Fibroblast of peridontal ligament (primary cell): Measurements from ENCODE around the gene CCDC97.

Experiments
- DNase-seq: peaks from one replicate; pipeline ENCODE4 v3.0.0-alpha.2; 2010; ENCODE audit errors: extremely low read depth

CCDC97 gene

GRCh38 chr19:41298348-41298964 lies 11.5 kb upstream of the CCDC97 start:
- peak; percentile 92 for DNase-seq

GRCh38 chr19:41299046-41299754 lies 10.8 kb upstream of the CCDC97 start:
- DNase-seq = peak; percentile 12

DNA sequence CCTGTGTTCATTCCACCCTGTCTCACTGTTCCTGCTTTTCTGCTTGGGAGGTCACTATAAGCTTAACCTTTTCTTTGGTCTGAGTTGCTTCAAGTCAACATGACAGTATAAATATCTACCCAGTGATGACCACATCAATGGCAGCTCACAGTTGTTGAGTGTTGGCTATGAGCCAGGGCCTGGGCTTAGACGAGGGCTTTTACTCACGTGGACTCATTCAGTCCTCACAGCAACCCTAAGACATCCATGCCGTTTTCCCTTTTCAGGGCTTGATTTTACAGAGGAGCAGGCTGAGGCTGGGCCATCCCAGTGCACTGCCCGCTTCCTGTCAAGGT lies 10.2 kb upstream of the CCDC97 start:
- DNase-seq = peak; percentile 84

GRCh38 chr19:41300555-41300954 lies 9.4 kb upstream of the CCDC97 start:
- no peak for DNase-seq

DNA sequence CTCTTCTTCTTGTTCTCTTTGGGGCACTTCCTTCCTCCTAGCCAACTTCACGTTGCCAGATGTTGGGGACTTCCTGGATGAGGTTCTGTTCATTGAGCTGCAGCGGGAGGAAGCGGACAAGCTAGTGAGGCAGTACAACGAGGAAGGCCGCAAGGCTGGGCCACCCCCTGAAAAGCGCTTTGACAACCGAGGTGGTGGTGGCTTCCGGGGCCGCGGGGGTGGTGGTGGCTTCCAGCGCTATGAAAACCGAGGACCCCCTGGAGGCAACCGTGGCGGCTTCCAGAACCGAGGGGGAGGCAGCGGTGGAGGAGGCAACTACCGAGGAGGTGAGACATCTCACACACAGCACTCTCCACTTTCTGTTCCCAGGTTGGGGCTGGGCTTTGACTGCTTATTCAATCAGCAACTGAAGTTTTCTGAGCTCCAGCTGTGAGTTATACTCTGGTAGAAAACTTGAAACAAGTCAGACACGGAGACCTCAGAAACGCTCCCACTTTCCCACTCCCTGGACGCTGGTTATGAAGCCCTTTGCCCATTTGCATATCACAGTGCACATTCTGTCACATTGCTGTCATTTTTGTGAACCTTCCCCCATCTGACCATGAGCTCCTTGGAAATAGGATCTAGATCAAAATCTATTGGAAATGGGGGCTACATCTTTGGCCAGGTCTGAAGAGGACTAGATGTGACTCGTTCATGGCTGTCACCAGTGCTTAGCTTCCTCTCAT lies 7.2 kb upstream of the CCDC97 start:
- no peak for DNase-seq

- DNase-seq = no peak
Measured at GRCh38 chr19:41303954-41304353, 6.0 kb upstream of the CCDC97 start.

DNA sequence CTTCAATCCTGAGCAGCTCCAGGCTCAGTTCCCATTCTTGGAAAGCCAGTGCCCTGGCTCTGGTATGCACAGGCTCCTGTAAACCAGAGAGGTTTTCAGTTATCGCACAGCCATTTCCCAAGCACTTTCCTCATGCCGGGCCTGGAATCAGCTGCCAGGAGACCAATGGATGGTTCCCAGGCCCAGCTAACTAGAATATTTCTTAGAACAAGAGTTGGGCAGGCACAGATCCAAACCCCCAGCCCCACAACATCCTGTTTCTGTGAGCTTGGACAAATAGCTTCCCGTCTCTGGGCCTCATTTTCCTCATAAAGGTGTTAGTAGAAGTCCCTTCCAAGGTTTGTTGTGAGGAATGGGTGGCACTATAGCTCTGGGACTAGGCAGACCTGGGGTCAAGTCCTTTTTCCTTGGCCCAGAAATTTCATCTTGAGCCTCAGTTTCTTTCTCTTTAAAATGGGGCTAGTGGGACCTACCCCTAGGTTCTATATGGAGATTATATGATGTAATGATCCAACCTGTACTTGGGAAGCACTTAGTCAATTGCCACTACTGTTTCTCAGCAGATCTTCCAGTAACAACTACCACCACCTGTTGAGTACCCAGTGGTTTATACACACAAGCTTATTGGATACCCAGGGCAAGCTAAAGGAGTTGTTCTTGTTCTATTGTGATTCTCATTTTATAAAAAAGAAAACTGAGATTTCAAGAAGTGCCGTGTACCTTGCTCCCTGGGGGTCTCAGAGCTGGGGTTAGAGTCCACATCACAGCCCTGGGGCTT lies 5.1 kb upstream of the CCDC97 start:
- DNase-seq = no peak

- DNase-seq = no peak
Measured at GRCh38 chr19:41305927-41306793, 3.8 kb upstream of the CCDC97 start.

DNA sequence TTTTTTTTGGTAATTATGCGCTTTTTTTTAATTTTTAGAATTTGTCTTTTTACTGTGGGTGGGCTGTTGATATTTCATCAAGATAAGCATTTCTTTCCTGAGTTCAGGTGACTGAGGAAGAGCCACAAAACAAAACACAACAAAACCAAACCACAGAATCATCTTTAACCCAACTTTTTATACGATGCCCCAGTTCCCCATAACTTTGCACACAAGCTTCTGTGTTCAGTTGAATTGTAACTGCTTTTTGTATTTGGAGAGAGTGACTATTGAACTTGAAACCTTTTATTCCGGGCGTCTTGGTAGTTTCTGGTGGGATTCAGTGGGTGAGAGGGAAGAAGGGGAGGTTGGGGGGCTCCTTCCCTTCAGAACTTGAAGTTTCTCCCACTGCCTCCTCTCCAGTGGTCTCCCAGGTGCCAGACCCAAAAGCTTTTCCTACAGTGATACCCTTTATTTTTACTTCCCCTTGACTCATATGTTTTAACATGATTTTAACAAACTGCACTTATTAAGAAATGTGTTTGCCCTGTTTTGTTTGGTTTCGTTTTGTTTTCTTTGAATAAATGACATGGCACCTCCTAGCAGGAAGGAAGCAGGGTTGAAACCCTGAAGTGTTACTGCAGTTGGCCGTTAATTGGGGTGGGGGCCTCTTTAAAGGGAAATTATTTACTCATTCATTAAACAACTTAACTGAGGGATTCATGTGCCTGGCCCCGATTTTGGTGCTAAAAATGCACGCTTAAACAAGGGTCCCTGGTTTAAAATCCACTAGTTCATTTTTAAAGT lies 2.7 kb upstream of the CCDC97 start:
- DNase-seq = no peak

DNA sequence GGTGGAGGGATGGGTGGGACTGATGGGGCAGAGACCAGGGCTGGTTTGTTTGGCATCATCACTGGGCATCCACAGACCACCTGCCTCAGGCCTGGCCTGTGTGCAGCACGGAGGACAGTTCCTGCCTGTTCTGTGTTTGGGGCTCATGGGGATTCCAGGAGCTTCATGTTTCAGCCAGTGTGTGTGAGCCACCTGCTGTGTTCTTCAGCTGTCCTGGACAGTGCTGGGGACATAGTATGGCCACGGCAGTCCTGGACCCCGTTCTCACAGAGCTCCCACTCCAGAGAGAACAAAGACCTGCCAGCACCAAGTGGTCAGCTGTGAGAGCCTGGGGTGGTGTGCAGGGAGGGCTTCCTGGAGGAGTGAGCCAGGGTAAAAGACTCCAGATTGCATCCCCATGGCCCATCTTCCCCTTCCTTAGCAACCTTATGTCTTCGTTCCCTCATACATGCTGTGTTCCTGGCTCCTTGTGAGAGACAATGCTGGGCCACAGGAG lies 2.0 kb upstream of the CCDC97 start:
- DNase-seq = no peak

DNA sequence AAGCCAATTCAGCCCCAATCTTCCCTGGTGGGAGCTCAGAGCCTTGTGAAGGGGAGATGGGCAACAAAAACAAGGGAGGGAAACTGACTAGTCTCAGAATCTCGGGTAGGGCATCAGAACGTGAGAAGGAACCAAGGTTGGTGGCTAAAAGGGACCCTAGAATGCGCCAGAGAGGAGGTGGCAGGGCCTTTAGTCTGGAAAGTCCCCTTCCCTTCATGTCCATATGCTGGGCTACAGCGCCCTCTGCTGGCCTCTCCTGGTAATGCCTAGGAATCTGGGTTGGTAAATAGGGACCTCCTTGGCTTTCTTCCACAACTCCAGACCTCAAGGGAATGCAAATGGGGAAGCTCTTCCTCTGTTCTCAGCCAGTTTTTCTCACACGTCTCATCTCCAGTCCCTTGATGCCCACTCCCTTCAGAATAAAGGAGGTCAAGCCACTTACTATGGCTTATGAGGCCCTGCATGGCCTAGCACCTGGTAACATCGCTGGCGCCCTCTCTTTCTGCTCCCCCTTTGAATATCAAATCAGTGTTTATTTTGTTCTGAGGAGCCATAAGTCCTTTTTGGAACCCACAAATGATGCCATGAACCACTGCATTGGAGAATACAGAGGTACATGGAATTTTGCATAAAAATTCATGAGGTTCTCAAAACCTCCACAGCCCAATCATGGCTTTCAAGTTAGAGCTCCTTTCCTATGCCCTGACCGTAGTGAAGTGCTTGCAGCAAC lies 1.4 kb upstream of the CCDC97 start:
- peak; percentile 92 for DNase-seq

- peak; percentile 47 for DNase-seq
Measured at GRCh38 chr19:41309180-41310032, 566 bp upstream of the CCDC97 start.

DNA sequence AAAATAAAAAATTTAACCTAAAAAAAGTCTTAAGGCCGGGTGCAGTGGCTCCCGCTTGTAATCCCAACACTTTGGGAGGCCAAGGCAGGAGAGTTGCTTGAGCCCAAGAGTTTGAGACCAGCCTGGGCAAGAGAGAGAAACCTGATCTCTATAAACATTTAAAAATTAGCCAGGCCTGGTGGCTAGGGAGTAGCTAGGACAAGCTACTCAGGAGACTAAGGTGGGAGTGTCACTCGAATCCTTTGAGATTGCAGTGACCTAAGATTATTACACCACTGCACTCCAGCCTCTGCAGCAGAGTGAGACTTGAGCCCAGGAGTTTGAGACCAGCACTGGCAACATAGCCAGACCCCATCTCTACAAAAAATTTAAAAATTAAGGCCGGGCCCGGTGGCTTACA lies 1.1 kb downstream of the CCDC97 start:
- peak; percentile 17 for DNase-seq

GRCh38 chr19:41311613-41312012 lies 1.6 kb downstream of the CCDC97 start:
- no peak for DNase-seq

DNA sequence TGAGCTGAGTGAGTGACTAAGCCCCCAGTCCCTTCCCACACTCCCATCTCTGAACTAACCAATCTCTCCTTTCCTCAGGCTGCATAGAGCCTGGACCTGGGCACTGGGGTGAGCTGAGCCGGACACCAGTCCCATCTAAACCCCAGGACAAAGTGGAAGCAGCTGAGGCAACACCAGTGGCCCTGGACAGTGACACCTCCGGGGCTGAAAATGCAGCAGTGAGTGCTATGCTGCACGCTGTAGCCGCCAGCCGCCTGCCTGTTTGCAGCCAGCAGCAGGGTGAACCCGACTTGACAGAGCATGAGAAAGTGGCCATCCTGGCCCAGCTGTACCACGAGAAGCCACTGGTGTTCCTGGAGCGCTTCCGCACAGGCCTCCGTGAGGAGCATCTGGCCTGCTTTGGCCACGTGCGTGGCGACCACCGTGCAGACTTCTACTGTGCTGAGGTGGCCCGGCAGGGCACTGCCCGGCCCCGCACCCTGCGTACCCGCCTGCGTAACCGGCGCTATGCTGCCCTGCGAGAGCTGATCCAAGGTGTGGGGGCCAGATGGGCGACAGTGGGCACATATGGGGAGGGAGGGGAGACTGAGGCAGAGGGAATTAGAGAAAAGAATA lies 6.4 kb downstream of the CCDC97 start:
- DNase-seq = no peak

DNA sequence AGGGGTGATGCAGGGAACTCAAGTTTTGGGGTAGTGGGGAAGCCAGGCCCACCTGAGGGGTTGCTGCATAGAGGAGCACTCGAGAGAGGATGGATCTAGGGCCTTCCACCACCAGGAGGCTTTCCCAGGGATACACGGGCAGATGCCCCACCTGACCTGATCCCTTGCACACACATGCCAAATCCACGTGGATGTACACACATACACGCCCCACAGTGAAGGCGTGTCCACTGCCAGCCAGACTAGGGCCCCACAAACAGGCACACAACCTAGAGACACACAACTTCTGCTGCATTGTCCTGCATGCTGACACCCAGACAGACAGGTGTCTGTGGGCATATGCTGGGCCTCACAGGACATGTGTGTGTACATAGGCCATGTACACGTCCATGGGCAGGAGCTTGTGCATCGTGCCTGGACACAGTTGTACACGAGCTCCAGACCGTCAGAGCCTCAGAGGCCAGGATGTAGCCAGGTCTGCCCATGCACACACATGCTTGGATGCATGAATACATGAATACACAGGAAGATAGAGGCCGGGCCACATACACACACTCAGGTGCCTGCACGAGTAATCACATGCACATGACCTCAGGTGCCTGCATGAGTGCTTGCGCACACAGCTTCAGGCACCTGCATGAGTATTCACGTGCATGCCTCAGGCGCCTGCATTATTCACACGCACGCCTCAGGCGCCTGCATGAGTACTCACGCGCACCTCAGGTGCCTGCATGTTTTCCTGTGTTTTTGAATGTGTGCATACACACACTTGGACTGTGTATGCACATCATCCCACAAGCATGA lies 8.9 kb downstream of the CCDC97 start:
- no peak for DNase-seq

DNA sequence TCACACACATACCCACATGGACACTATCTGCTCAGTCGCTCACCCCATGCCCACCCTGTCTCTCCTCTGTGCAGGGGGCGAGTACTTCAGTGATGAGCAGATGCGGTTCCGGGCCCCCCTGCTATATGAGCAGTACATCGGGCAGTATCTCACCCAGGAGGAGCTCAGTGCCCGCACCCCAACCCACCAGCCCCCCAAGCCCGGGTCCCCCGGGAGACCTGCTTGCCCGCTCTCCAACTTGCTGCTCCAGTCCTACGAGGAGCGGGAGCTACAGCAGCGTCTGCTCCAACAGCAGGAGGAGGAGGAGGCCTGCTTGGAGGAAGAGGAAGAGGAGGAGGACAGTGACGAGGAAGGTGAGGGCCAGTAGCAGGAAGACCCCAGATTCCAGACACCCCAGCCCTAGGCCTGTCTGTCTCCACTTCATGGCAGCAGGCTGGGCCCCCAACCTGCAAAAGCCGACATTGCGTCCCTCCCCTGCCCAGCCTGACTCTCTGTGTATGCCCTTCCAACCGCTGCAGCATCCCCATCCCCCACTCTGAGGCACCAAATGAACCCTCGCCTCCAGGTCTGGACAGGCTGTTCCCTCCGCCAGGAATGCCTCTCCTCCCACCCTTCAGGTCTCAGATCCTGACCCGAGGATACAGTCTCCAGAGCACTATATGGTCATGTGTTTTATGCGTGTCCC lies 9.7 kb downstream of the CCDC97 start:
- no peak for DNase-seq
